GM21737 (cell line): ENCODE results near the gene ARF6.
"Not testable (repeated sequence)": the region's sequence is repeated elsewhere in the genome, so short reads cannot be mapped to it uniquely, and the experiment has no call there.

Source experiments
- ATAC-seq: cut with Tn5 transposase; IDR thresholded peaks from one replicate; pipeline ENCODE4 v1.9.1; 2021; ENCODE audit warnings: mild to moderate bottlenecking, moderate library complexity; ENCODE audit not compliant: unreplicated experiment

Gene ARF6

GRCh38 chr14:49892636-49893308 is at the start of gene ARF6:
Gene ARF6 (plus strand): TSS chr14:49893082. CDS start chr14:49893737, 655 bp downstream.
- peak; percentile 82 for ATAC-seq

- no peak for ATAC-seq
Measured at GRCh38 chr14:49849213-49849847, 43.6 kb upstream of the ARF6 start.

- ATAC-seq, result no peak
Measured at GRCh38 chr14:49851813-49852212, 41.1 kb upstream of the ARF6 start.

GRCh38 chr14:49852301-49853157 is 40.4 kb upstream of the ARF6 start, which contains the start of gene NEMF:
Gene NEMF (minus strand): TSS chr14:49852788. CDS start chr14:49852753, 35 bp downstream.
- ATAC-seq, result peak; percentile 73

- ATAC-seq, result no peak
Measured at GRCh38 chr14:49853158-49853477, 39.8 kb upstream of the ARF6 start.

- peak; percentile 43 for ATAC-seq
Measured at GRCh38 chr14:49853572-49854375, 39.1 kb upstream of the ARF6 start.

GRCh38 chr14:49857427-49858003 is 35.4 kb upstream of the ARF6 start:
- no peak for ATAC-seq

GRCh38 chr14:49858383-49858782 is 34.5 kb upstream of the ARF6 start:
- no peak for ATAC-seq

GRCh38 chr14:49860988-49861698 is 31.7 kb upstream of the ARF6 start:
- no peak for ATAC-seq

- no peak for ATAC-seq
Measured at GRCh38 chr14:49861699-49862088, 31.2 kb upstream of the ARF6 start.

GRCh38 chr14:49862089-49862673 is 30.7 kb upstream of the ARF6 start:
- peak; percentile 25 for ATAC-seq

- ATAC-seq, result no peak
Measured at GRCh38 chr14:49863487-49864281, 29.2 kb upstream of the ARF6 start.

GRCh38 chr14:49865431-49865859 is 27.4 kb upstream of the ARF6 start:
- no peak for ATAC-seq

GRCh38 chr14:49867831-49868719 is 24.8 kb upstream of the ARF6 start:
- peak; percentile 83 for ATAC-seq

GRCh38 chr14:49868720-49869114 is 24.2 kb upstream of the ARF6 start:
- no peak for ATAC-seq

GRCh38 chr14:49870908-49871307 is 22.0 kb upstream of the ARF6 start:
- ATAC-seq, result no peak

- not testable (repeated sequence) for ATAC-seq
Measured at GRCh38 chr14:49873548-49873947, 19.3 kb upstream of the ARF6 start.
